Mucosa of descending colon (tissue), 3 donors: ENCODE data around the gene CCND3. TPM values are rescaled to one million over a fixed set of nuclear protein-coding genes. Genes with fewer than 3 reads are reported as not detected.

Source experiments
- ATAC-seq: fragments of 200-7000 bp; cut with Tn5 transposase; one replicate; pipeline ENCODE4 v1.9.1; 2020; ENCODE audit warnings: mild to moderate bottlenecking, moderate library complexity
- DNase-seq, 3 donors: peaks; one replicate each; pipeline ENCODE4 v3.0.0-alpha.2; 2020
- H3K36me3 ChIP-seq: fragments of 200-600 bp; one replicate; pipeline ENCODE4 v1.8.0; 2021; ENCODE audit warnings: low read depth, mild to moderate bottlenecking
- H3K4me1 ChIP-seq: fragments of 200-600 bp; one replicate; pipeline ENCODE4 v1.8.0; 2021; ENCODE audit warnings: low read depth, mild to moderate bottlenecking
- H3K4me3 ChIP-seq: fragments of 200-600 bp; one replicate; pipeline ENCODE4 v1.8.0; 2021; ENCODE audit warnings: mild to moderate bottlenecking
- H3K9me3 ChIP-seq: fragments of 200-600 bp; one replicate; pipeline ENCODE4 v1.8.0; 2021; ENCODE audit warnings: mild to moderate bottlenecking
- intact Hi-C, 2 donors: fragments of 100-400 bp; cut with DNase I in 1 of 2; cut with micrococcal nuclease in 1 of 2; formaldehyde crosslinking; loops; one replicate each; pipeline versions ENCODE4 v1.11.0 to v1.11.1; 2022; cut with DNase I, micrococcal nuclease
- total RNA-seq, 3 donors: library from RNA; stranded (reverse); fragmentation: NEBNext Ultra II Directional in 2 of 3; extraction: Animal tissue kit (Norgen Biotek cat#: 25700) in 2 of 3; gene quantifications; one replicate each; pipeline versions ENCODE4 v1.2.1 to v1.2.4, GENCODE V29; 2021 to 2023
- TF ChIP-seq, protein P1 (sequence below): fragments of 200-600 bp; IDR thresholded peaks from one replicate; pipeline ENCODE4 v1.8.0; 2022; ENCODE audit warnings: antibody characterized with exemption, mild to moderate bottlenecking
- donor health status: DM: no; HTN: no; CAD: no; lungs with moderate emphysema.
- donor health status: DM: no; HTN: no; CAD: no.
- donor health status: DM: no; HTN: yes; CAD: no.

Gene CCND3
- total RNA-seq, 3 donors from 2014 or later: 51.2 to 69.1 (median 60.0) TPM

DNA sequence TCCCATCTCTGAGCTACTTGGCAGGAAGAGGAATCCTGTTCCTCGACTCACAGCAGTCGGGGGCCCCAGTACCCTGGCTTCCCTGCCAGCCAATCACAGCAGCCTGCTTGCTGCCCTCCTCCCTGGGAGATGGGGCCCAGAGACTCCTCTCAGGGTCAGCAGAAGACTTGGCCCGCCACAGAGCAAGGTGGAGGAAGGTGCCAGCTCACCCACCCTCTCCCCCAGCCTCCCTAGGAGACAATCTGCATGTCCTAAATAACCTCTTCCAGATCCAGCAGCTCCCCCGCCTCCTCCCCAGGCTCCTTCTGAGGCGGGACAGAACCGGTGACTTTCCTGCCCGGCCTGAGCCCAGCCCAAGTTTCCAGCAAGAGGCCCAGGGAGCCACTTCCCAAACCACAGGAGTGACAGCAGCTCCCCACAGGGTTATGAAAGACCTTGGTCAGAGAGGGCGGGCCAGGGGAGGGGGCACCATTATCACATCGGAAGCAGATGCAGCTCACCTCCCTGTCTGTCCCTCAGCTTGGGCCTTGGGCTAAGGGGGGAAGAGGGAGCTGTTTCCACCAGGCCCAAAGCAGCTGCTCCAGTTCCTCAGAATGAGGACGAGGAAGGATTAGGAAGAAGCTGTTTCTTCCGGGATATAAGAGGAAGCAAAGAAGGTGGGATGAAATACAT is 2.3 kb downstream of the CCND3 start:
- intact Hi-C loops: no loop called here
- no peak for ATAC-seq
- H3K4me3 ChIP-seq: no peak overlapping the region
- no peaks in the 10 kb centered on the region for H3K9me3 ChIP-seq
- peaks cover 5% of the 10 kb centered on the region for H3K36me3 ChIP-seq
- TF ChIP-seq, protein P1, sequence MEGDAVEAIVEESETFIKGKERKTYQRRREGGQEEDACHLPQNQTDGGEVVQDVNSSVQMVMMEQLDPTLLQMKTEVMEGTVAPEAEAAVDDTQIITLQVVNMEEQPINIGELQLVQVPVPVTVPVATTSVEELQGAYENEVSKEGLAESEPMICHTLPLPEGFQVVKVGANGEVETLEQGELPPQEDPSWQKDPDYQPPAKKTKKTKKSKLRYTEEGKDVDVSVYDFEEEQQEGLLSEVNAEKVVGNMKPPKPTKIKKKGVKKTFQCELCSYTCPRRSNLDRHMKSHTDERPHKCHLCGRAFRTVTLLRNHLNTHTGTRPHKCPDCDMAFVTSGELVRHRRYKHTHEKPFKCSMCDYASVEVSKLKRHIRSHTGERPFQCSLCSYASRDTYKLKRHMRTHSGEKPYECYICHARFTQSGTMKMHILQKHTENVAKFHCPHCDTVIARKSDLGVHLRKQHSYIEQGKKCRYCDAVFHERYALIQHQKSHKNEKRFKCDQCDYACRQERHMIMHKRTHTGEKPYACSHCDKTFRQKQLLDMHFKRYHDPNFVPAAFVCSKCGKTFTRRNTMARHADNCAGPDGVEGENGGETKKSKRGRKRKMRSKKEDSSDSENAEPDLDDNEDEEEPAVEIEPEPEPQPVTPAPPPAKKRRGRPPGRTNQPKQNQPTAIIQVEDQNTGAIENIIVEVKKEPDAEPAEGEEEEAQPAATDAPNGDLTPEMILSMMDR: no peak
- peak; percentile 29 to 73 (median 44) for DNase-seq
- peaks cover 23% of the 10 kb centered on the region for H3K4me1 ChIP-seq

DNA sequence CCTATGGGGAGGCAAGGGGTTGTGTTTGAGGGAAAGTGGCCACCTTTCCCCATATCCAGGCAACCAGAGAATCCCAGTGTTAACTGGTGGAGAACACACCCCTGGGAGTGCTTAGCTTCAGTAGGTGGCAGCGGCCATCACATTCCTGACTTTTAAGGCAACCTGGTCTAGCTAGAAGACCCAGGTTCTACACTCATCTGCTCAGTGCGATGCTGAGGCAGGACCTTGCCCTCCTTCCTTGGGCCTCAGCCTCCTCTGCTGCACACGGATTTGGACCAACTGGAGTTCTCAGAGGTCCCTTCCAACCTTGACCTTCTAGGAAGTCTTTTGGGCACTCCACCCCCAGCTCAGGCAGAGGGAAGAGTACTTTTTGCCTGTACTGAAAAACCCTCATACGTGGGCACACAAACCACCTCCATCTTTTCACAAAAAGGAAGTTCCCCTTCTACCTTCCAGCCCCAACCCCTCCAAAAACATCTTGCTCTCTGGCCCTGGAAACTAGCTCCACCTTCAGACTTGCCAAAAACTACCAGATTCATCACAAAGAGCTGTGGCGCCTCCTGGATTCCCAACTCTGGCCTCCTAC is 2.9 kb downstream of the CCND3 start:
- no peak for ATAC-seq
- H3K4me3 ChIP-seq: no peak overlapping the region

DNA sequence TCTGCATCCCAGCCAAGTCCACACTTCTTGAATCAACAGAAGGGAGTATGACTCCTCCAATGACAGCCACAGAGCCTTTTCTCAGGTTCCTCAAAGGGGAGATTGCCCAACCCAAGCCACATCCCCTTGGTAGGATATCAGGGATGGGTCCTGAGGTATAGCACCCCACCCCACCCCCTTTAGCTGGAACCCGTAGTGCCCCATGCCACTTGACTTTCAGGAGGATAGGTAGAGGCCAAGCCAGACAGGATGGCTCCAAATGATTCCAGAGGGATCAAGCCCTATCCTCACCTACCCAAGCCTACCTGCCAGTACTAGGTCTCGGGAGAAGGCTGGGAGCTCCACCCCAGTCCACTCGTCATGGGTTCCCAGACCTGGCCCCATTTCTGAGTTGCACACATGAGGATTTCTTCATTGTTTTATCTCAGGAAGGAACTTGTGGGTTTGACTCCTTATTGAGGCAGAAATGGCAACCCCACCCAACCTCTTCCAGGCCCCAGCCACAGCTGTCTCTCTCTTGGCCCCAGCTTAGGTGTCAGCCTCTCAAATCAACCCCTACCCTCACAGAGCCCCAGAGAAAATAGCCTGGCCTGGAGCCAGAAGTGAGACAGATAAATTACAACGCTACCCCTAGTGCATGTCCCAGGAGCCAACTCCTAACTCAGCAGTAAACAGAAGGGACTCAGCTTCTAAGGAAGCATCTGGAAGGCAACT is 3.6 kb downstream of the CCND3 start:
- H3K4me3 ChIP-seq: no peak overlapping the region
- DNase-seq (no peak), ATAC-seq (no peak)
- intact Hi-C loops: no loop called here
- H3K9me3 ChIP-seq: no peaks in the 10 kb centered on the region
- H3K36me3 ChIP-seq: peaks cover 5% of the 10 kb centered on the region
- H3K4me1 ChIP-seq: peaks cover 23% of the 10 kb centered on the region
- TF ChIP-seq, protein P1: no peak

More for the DNA sequence above, 2.9 kb downstream of the CCND3 start:
- H3K9me3 ChIP-seq: no peaks in the 10 kb centered on the region
- intact Hi-C loops: no loop called here
- peaks cover 23% of the 10 kb centered on the region for H3K4me1 ChIP-seq
- TF ChIP-seq, protein P1: no peak
- H3K36me3 ChIP-seq: peaks cover 5% of the 10 kb centered on the region
- DNase-seq: no peak

DNA sequence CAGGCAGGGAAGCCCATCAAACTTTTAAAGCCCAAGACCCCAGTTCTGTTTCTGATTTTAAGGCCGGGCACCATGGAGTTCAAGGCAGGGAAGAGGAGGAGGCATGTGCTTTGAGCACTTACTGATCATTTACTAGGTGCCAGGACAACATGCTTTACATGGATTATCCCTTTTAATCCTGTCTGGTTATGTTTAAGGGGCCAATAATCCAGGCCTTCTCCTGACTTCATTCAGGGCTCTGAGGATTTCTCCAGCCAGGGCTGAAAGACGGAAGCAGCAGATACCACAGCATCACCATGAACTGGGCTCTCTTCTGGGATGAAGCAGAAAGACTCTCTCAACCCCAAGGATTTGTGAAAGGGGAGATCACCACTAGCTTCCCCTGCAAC is 4.1 kb downstream of the CCND3 start:
- DNase-seq (no peak), ATAC-seq (no peak)
- H3K4me3 ChIP-seq: no peak overlapping the region
- H3K36me3 ChIP-seq: peaks cover 5% of the 10 kb centered on the region
- TF ChIP-seq, protein P1: no peak
- no peaks in the 10 kb centered on the region for H3K9me3 ChIP-seq
- intact Hi-C loops: no loop called here
- H3K4me1 ChIP-seq: peaks cover 23% of the 10 kb centered on the region

DNA sequence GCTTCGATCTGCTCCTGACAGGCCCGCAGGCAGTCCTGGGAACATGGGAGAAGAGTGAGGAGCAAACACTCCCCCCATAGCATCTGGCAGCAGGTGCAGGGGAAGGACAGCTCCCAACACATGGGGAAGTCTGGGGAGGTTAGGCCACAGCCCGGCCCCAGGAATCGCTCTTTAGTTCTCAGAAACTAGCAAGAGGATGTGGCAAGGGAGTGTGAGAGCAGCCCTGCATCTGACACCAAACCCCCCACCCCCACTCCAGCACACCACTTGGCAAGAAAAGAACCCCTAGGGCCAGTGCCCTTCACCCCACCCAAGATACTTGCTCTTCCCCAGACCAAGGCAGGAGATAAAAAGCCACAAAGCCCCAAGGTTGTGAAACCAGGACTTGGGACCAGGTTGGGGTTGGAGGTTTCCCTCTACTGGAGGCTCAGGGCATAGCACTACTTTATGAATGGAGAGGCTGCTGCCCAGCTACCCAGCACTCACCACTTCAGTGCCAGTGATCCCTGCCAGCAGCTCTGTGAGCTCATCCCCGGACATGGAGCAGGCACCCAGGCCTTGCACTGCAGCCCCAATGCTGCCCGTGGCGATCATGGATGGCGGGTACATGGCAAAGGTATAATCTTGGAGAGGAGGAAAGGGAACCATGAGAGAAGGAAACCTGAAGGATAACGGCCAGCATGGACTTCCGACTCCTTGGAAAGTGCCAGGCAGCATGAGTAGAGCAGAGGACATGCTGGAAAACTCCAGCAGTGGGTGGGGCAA is 5.4 kb downstream of the CCND3 start:
- peak; percentile 52 to 82 (median 71) for DNase-seq
- H3K4me1 ChIP-seq: peaks cover 23% of the 10 kb centered on the region
- TF ChIP-seq, protein P1: peak; percentile 66
- H3K4me3 ChIP-seq: no peak overlapping the region
- peaks cover 5% of the 10 kb centered on the region for H3K36me3 ChIP-seq
- ATAC-seq: peak; percentile 71
- intact Hi-C loops: no loop called here
- H3K9me3 ChIP-seq: no peaks in the 10 kb centered on the region
